NCI-H2196 treated with DMSO at 0.1 percent for 48 hours (cell line): ENCODE results near the gene FANCL.
"Not testable (repeated sequence)": the region's sequence is repeated elsewhere in the genome, so short reads cannot be mapped to it uniquely, and the experiment has no call there.

Source experiments
- DNase-seq: peaks from one replicate; lab custom pipeline; 2025; ENCODE audit not compliant: unreplicated experiment; lab: John Stamatoyannopoulos, UW

The FANCL gene

GRCh38 chr2:58240670-58241545, at the start of gene FANCL:
TSS of gene FANCL (minus strand) at chr2:58241325. CDS start at chr2:58241313, 12 bp downstream.
- peak; percentile 51 for DNase-seq

- no peak for DNase-seq
Observed at GRCh38 chr2:58289029-58289428, 47.9 kb upstream of the FANCL start.

DNA sequence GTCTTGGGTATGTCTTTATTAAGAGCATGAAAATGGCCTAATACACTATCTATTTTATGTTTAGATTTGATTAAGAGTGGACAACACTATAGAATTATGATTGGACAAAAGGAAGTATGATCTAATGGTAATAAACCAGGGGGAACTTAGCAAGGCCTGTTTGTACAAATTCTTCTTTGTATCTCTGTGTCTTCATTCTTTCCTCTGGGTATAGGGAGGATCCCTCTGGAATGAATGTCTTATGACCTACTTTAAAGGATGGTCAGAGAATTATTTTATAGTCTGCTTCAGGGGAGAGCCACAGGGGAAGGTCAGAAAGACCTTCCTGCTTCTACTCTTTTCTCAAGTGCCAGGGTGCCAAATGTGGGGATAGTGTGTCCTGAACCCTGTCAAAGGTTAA, 42.8 kb upstream of the FANCL start:
- DNase-seq, result no peak

DNA sequence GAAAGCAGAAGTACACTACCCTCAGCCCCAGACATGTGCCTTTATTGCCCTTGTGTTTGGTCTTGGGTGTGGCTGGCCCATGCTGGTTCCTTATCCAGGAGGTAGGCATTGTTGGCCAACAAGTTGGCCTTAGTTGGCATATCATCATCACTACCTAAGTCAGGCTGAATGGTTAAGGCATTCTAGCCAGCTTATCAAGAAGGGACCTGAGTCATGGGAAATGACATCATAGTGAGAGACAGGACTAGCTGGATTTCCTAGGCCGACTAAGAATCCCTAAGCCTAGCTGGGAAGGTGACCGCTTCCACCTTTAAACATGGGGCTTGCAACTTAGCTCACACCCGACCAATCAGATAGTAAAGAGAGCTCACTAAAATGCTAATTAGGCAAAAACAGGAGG, 34.0 kb upstream of the FANCL start:
- not testable (repeated sequence) for DNase-seq

- DNase-seq, result no peak
Observed at GRCh38 chr2:58271826-58272225, 30.7 kb upstream of the FANCL start.

- DNase-seq, result no peak
Observed at GRCh38 chr2:58268685-58269084, 27.6 kb upstream of the FANCL start.

- DNase-seq, result no peak
Observed at GRCh38 chr2:58266211-58266610, 25.1 kb upstream of the FANCL start.

DNA sequence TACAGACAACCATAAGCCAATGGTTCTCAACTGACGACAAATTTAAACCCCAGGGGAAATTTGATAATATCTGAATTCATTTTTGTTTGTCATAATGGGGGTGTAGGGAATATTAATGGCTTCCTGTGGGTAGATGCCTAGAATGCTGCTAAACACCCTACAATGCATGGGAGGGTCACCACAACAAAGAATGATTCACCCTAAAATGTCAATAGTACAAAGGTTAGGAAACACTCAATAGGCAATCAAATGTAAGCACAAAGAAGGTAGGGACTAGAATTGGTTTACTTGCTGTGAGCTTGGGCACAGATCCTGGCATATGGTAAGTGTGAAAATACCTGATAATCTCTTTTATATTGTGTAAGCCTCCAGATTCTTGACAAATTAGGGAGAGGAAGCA, 20.1 kb upstream of the FANCL start:
- DNase-seq, result no peak

- not testable (repeated sequence) for DNase-seq
Observed at GRCh38 chr2:58258456-58258855, 17.3 kb upstream of the FANCL start.

GRCh38 chr2:58251331-58252201, 10.4 kb upstream of the FANCL start:
- DNase-seq, result not testable (repeated sequence)

- no peak for DNase-seq
Observed at GRCh38 chr2:58241546-58241864, 380 bp upstream of the FANCL start.

- DNase-seq, result no peak
Observed at GRCh38 chr2:58239243-58239925, 1.7 kb downstream of the FANCL start.

- DNase-seq, result no peak
Observed at GRCh38 chr2:58237741-58238140, 3.4 kb downstream of the FANCL start.

GRCh38 chr2:58235984-58236383, 5.1 kb downstream of the FANCL start:
- no peak for DNase-seq

GRCh38 chr2:58235170-58235569, 6.0 kb downstream of the FANCL start:
- no peak for DNase-seq

- DNase-seq, result no peak
Observed at GRCh38 chr2:58228299-58228698, 12.8 kb downstream of the FANCL start.

GRCh38 chr2:58227171-58227917, 13.8 kb downstream of the FANCL start:
- no peak for DNase-seq

DNA sequence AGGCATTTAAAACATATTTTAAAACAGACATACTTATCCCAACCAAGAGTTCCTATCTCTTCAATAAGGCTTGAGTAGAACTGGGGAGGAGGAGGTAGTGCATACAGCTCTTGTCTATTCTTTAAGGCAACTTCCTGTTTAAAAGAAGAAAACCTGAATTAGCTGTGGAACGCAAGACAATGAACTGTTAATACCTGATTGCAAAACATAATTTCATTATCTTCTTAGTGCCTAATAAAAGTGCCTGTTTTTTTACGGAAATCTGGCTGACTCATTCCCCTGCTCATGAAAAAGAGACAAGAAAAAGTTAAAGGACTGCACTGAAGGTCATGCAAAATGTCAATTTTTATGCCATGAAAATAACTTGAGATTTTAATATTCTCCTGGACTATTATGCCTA, 19.2 kb downstream of the FANCL start:
- DNase-seq, result no peak

GRCh38 chr2:58215429-58215828, 25.7 kb downstream of the FANCL start:
- DNase-seq, result peak; percentile 2

- DNase-seq, result not testable (repeated sequence)
Observed at GRCh38 chr2:58210951-58211568, 30.1 kb downstream of the FANCL start.
